B cell (primary cell): Measurements from ENCODE around the gene OR6N1.

ENCODE experiments used
- CTCF ChIP-seq: fragments of 200-600 bp; IDR thresholded peaks from one replicate; pipeline ENCODE4 v1.8.0; 2022; ENCODE audit warnings: antibody characterized with exemption, mild to moderate bottlenecking
- EZH2 ChIP-seq: IDR thresholded peaks from 2 replicates; pipeline ENCODE4 v1.6.1; 2012; ENCODE audit warnings: borderline replicate concordance, low read depth, mild to moderate bottlenecking, moderate library complexity, low read length; ENCODE audit not compliant: insufficient read depth, poor library complexity, severe bottlenecking

- TF ChIP-seq EZH2 (no peak), CTCF (no peak)
These were observed 57.2 kb downstream of the OR6N1 start for GRCh38 chr1:158714754-158715153.
